ENCODE measurements around the gene TRIM71.
"Not testable (repeated sequence)": the region's sequence is repeated elsewhere in the genome, so short reads cannot be mapped to it uniquely, and the experiment has no call there.

The TRIM71 gene

GRCh38 chr3:32817558-32818228 lies at the start of gene TRIM71:
TSS of gene TRIM71 (plus strand) at chr3:32817997. CDS start at chr3:32818081, 84 bp downstream.
- DNase-seq, result peak; percentile 59

DNA sequence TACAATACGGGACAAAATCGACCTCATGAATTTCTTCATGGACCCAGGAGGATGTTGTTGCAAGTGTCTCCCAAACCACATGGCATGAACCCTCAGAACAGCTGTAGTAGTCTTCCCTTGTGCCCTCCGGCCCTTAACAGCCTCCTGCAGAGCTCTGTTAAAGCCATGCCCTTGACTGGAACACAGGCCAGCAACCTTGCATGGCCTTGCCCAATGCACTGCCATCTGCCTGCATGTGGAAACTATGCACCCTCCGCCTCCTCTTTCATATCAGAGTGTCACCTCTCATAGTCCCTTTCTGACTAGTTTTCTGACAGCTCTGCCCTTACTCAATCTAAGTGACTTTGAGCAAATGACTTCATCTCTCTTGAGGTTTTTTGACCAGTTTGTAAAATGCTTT lies 39.4 kb upstream of the TRIM71 start:
- DNase-seq, result no peak

DNA sequence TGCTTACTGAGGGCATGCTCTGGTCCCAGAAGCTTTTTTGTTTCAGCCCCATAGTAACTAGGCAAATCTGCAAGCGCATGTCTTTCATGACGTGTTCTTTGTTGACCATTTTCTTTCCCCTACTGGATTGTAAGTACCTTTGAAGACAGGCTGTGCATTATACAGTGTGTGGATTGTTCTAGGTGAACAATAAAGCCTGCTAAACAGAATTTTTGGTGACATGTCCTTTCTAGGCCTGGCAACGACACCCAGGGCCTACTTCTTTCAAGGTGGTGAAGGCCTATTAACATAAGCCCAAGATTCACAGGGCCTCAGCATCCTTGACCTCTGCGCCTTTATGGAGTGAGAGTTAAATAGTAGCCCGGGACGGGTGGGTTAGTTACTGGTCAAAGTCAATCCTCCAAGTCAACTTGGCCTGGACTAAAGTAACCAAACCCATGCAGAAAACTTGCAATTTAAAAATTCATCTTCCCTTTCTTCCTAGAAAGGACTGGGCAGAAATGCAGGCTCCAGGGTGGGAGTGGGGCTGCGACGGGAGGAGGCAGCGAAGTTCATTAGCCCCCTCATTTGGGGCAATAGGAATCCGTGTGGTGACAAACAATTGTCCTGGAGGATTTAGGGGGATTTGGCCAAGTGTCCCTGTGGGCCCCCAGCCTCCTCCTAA lies 37.6 kb upstream of the TRIM71 start:
- no peak for DNase-seq

- DNase-seq, result no peak
Observed at GRCh38 chr3:32780735-32781210, 37.0 kb upstream of the TRIM71 start.

- peak; percentile 89 for DNase-seq
Observed at GRCh38 chr3:32781211-32781968, 36.4 kb upstream of the TRIM71 start.

DNA sequence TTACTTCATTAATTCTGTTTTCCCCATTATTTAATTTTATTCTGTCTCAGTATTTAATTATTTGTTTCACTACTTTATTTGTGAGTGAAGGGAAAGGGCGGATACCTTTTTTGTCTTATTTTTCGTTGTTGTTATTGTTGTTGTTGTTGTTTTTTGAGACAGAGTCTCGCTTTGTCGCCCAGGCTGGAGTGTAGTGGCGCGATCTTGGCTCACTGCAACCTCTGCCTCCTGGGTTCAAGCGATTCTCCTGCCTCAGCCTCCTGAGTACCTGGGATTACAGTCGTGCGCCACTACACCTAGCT lies 35.9 kb upstream of the TRIM71 start:
- DNase-seq, result not testable (repeated sequence)

- no peak for DNase-seq
Observed at GRCh38 chr3:32782407-32782806, 35.4 kb upstream of the TRIM71 start.

GRCh38 chr3:32791833-32792232 lies 26.0 kb upstream of the TRIM71 start:
- DNase-seq, result no peak

GRCh38 chr3:32794487-32795308 lies 23.1 kb upstream of the TRIM71 start:
- no peak for DNase-seq

DNA sequence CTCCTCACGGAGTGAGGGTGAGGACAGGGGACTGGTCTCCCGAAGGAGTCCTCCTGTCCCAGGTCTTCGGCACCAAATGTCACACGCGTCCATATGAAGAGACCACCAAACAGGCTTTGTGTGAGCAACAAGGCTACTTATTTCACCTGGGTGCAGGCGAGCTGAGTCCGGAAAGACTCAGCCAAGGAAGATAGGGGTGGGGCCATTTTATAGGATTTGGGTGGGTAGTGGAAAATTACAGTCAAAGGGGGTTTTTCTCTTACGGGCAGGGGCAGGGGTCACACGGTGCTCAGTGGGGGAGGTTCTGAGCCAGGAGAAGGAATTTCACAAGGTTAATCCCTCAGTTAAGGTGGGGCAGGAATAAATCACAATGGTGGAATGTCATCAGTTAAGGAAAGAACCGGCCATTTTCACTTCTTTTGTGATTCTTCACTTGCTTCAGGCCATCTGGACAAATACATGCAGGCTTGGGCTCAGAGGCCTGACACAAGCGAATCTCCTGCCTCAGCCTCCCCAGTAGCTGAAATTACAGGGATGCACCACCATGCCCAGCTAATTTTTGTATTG lies 21.3 kb upstream of the TRIM71 start:
- DNase-seq, result not testable (repeated sequence)

GRCh38 chr3:32797776-32798175 lies 20.0 kb upstream of the TRIM71 start:
- no peak for DNase-seq

- DNase-seq, result peak; percentile 8
Observed at GRCh38 chr3:32801440-32801839, 16.4 kb upstream of the TRIM71 start.

DNA sequence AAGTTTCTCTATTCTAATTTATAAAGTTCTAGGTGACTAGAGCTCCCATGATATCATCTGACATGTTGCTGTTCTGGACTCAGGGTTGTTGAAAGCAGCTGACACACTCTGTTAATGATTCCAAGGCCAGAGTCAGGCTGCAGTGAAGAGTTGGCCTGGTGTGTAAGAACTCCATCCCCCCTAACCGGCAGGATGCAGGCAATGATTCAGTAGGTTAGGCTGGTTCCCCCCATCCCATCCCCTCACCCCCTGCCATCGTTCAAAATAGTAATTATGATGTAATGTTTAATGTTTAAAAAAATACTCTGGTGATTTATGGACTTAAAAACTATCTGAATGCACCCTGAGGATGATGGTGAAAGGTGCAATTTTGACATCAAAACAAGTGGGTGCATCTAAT lies 4.6 kb upstream of the TRIM71 start:
- no peak for DNase-seq

- no peak for DNase-seq
Observed at GRCh38 chr3:32814361-32814760, 3.4 kb upstream of the TRIM71 start.

DNA sequence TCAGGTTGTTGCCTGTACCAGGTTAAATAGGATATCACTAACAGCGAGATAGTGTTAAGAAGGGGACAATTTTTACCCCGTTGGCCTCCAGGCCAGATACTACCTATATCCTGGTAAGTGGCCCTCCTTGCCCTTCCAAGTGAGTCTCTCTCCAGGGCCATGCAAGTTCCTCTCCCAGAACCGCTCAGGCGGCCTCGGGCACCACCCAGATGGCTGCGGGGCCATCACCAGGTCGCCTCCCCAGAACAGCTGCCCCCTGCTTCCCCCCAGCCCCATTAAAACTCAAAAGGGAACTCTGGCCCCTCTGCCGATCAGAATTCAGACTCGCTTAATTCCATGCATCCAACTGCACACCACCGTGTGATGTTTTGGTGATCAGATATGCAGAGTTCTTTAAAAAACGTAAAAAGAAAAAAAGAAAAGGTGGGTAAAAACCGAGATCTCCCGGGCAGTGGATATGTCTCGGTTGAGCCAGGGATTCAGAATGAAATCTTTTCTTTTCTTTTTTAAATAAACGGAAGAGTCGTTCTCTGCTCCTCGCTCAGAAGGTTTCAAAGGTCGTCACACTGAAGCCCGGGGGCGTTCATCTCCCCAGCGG lies 1.9 kb upstream of the TRIM71 start:
- DNase-seq, result no peak

DNA sequence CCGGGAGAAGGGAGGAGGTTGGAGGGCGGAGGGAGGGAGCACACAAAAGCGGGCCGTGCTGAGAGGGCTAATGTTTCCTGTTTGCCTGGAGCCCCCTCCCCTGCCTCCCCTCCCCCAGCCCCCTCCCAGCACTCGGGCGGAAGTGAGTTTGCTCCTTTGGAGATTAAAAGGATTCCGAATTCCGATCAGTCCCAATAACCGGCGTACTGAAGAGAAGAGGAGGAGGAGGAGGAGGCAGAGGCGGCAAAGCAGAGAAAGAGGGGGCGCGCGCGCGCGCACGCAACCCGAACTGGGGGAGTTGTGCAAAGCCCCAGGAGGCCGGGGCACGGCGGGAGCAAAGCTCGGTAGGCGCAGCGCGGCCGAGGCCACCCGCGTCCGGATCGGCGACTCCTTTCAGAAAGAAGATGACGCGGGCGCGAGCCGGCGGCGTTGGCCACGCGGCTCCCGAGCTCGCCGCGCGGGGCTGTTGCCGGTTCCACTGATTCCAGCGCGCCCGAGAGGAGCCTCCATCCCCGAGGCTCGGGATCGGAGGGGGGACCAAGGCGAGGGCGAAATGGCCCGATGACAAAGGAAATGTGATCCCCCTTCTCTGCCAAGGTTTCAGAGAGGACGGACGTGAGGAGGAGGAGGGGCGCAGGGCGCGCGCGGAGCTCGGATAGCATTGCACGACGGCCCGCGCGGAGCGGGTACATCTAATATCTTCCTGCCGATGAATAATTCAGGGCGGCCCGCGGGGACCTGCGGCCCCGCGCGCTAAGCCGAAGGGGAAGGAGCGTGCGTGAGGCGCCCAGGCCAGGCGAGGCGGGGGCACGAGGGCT lies 1.1 kb upstream of the TRIM71 start:
- peak; percentile 62 for DNase-seq

GRCh38 chr3:32817257-32817557 lies 590 bp upstream of the TRIM71 start:
- DNase-seq, result peak; percentile 61

DNA sequence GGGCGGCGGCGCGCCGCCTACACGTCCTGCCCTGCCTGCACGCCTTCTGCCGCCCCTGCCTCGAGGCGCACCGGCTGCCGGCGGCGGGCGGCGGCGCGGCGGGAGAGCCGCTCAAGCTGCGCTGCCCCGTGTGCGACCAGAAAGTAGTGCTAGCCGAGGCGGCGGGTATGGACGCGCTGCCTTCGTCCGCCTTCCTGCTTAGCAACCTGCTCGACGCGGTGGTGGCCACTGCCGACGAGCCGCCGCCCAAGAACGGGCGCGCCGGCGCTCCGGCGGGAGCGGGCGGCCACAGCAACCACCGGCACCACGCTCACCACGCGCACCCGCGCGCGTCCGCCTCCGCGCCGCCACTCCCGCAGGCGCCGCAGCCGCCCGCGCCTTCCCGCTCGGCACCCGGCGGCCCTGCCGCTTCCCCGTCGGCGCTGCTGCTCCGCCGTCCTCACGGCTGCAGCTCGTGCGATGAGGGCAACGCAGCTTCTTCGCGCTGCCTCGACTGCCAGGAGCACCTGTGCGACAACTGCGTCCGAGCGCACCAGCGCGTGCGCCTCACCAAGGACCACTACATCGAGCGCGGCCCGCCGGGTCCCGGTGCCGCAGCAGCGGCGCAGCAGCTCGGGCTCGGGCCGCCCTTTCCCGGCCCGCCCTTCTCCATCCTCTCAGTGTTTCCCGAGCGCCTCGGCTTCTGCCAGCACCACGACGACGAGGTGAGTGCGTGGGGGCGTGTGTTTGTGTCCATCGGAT lies 602 bp downstream of the TRIM71 start:
- DNase-seq, result peak; percentile 61

DNA sequence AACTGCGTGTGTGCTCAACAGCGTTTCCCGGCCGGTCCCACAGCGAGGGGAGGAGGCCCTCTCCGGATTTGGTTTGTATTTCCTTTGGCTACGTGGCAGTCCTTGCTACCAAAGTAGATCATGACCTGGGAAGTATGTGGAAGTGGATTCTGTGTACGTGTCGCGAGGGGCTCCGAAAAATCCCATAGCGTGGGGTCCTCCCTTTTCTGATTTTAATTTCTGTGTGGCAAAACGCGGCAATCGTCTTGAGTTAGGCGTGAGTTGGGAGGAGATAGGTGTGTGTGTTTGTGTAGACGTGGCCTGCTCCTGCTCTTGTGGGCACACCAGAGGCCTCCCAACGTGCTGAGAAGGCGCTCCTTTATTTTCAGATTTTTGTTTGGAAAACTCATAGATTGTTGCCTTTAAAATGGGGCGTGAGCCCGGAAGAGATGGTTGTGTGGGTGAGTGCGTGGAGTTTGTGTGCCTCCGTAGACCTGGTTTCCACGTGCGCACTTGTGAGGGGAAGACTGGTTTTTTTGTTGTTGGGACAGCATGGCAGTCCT lies 1.2 kb downstream of the TRIM71 start:
- DNase-seq, result peak; percentile 42

- peak; percentile 34 for DNase-seq
Observed at GRCh38 chr3:32819551-32820348, 2.0 kb downstream of the TRIM71 start.

All from activated effector memory CD4-positive, alpha-beta T cell treated with anti-CD3 and anti-CD28 coated beads, Interleukin-2, amount 50 U/mL, for 16 hours (primary cell).